ENCODE results near the gene CHRND. TPM values are rescaled to one million over a fixed set of nuclear protein-coding genes. Genes with fewer than 3 reads are reported as not detected.

CHRND gene
- total and polyA plus RNA-seq, 5 experiments from 2014 or later, result not detected

- ATAC-seq (no peak), DNase-seq (no peak)
- peak overlapping the region in 4 of 10 donors; percentile 9 to 90 (median 68) for H3K27ac Mint-ChIP-seq
- POLR2A ChIA-PET, result no interaction called here
- H3K9me3 Mint-ChIP-seq, result peaks cover 0 to 2% (median 0%) of the 10 kb centered on the region in 9 donors
- H3K36me3 Mint-ChIP-seq, result no peaks in the 10 kb centered on the region
- H3K27me3 Mint-ChIP-seq, result peaks cover 10 to 60% (median 40%) of the 10 kb centered on the region in 5 donors
- H3K4me1 Mint-ChIP-seq, result peaks cover 4 to 15% (median 5%) of the 10 kb centered on the region in 4 donors
- peak overlapping the region in 3 of 10 donors; percentile 19 to 70 (median 33) for H3K4me3 Mint-ChIP-seq
These were observed 24.1 kb upstream of the CHRND start for GRCh38 chr2:232501794-232502390.

- DNase-seq (peak in 5 of 10 donors; percentile 51 to 67 (median 58)), ATAC-seq (peak; percentile 52 to 72)
These were observed 23.4 kb upstream of the CHRND start for GRCh38 chr2:232502511-232502910.

GRCh38 chr2:232502911-232503808, 22.8 kb upstream of the CHRND start:
- H3K27me3 Mint-ChIP-seq, result peaks cover 10 to 65% (median 40%) of the 10 kb centered on the region in 5 donors
- H3K36me3 Mint-ChIP-seq, result no peaks in the 10 kb centered on the region
- DNase-seq (peak; percentile 13 to 80 (median 68)), ATAC-seq (peak; percentile 71 to 79)
- H3K4me3 Mint-ChIP-seq, result peak overlapping the region in 9 of 10 donors; percentile 19 to 89 (median 70)
- peak overlapping the region in 6 of 10 donors; percentile 74 to 94 (median 86) for H3K27ac Mint-ChIP-seq
- POLR2A ChIA-PET, result no interaction called here
- H3K4me1 Mint-ChIP-seq, result peaks cover 4 to 15% (median 5%) of the 10 kb centered on the region in 4 donors
- peaks cover 0 to 2% (median 0%) of the 10 kb centered on the region in 9 donors for H3K9me3 Mint-ChIP-seq

More at GRCh38 chr2:232502511-232502910, 23.4 kb upstream of the CHRND start:
- peaks cover 0 to 2% (median 0%) of the 10 kb centered on the region in 9 donors for H3K9me3 Mint-ChIP-seq
- peak overlapping the region in 9 of 10 donors; percentile 57 to 94 (median 85) for H3K27ac Mint-ChIP-seq
- peak overlapping the region; percentile 70 to 89 (median 78) for H3K4me3 Mint-ChIP-seq
- H3K4me1 Mint-ChIP-seq, result peaks cover 4 to 15% (median 5%) of the 10 kb centered on the region in 4 donors
- POLR2A ChIA-PET, result no interaction called here
- H3K27me3 Mint-ChIP-seq, result peaks cover 10 to 65% (median 40%) of the 10 kb centered on the region in 5 donors
- no peaks in the 10 kb centered on the region for H3K36me3 Mint-ChIP-seq

- peaks cover 10 to 65% (median 37%) of the 10 kb centered on the region in 5 donors for H3K27me3 Mint-ChIP-seq
- POLR2A ChIA-PET, result no interaction called here
These were observed 22.1 kb upstream of the CHRND start for GRCh38 chr2:232503809-232504323.

GRCh38 chr2:232504438-232504837, 21.5 kb upstream of the CHRND start:
- DNase-seq (no peak), ATAC-seq (no peak)
- Mint-ChIP-seq H3K27me3 (peaks cover 10 to 62% (median 37%) of the 10 kb centered on the region in 5 donors), H3K36me3 (no peaks in the 10 kb centered on the region), H3K9me3 (peaks cover 0 to 2% (median 0%) of the 10 kb centered on the region in 9 donors), H3K4me3 (peak overlapping the region in 6 of 10 donors; percentile 11 to 70 (median 54)), H3K27ac (peak overlapping the region in 6 of 10 donors; percentile 52 to 86 (median 78)), H3K4me1 (peaks cover 4 to 15% (median 5%) of the 10 kb centered on the region in 4 donors)
- POLR2A ChIA-PET, result no interaction called here

More at GRCh38 chr2:232503809-232504323, 22.1 kb upstream of the CHRND start:
- Mint-ChIP-seq H3K4me3 (peak overlapping the region; percentile 15 to 70 (median 56)), H3K4me1 (peaks cover 4 to 15% (median 5%) of the 10 kb centered on the region in 4 donors), H3K27ac (peak overlapping the region in 7 of 10 donors; percentile 36 to 84 (median 82)), H3K9me3 (peaks cover 0 to 2% (median 0%) of the 10 kb centered on the region in 9 donors), H3K36me3 (no peaks in the 10 kb centered on the region)
- DNase-seq, result peak in 1 of 10 donors; percentile 7
- no peak for ATAC-seq

- Mint-ChIP-seq H3K9me3 (peaks cover 0 to 2% (median 0%) of the 10 kb centered on the region in 9 donors), H3K4me1 (peaks cover 4 to 15% (median 5%) of the 10 kb centered on the region in 4 donors), H3K36me3 (no peaks in the 10 kb centered on the region), H3K4me3 (no peak overlapping the region), H3K27me3 (peaks cover 10 to 54% (median 25%) of the 10 kb centered on the region in 5 donors), H3K27ac (peak overlapping the region in 1 of 10 donors; percentile 48)
- ATAC-seq (no peak), DNase-seq (no peak)
- POLR2A ChIA-PET, result no interaction called here
These were observed 20.1 kb upstream of the CHRND start for GRCh38 chr2:232505856-232506255.

- H3K9me3 Mint-ChIP-seq, result peaks cover 0 to 2% (median 0%) of the 10 kb centered on the region in 9 donors
- DNase-seq (no peak), ATAC-seq (no peak)
- no peak overlapping the region for H3K27ac Mint-ChIP-seq
- POLR2A ChIA-PET, result no interaction called here
- no peaks in the 10 kb centered on the region for H3K36me3 Mint-ChIP-seq
- H3K4me1 Mint-ChIP-seq, result peaks cover 4 to 15% (median 5%) of the 10 kb centered on the region in 4 donors
- H3K27me3 Mint-ChIP-seq, result peaks cover 10 to 47% (median 24%) of the 10 kb centered on the region in 5 donors
- H3K4me3 Mint-ChIP-seq, result no peak overlapping the region
These were observed 19.3 kb upstream of the CHRND start for GRCh38 chr2:232506709-232507108.

- Mint-ChIP-seq H3K9me3 (no peaks in the 10 kb centered on the region), H3K36me3 (no peaks in the 10 kb centered on the region), H3K27me3 (peaks cover 5 to 45% (median 20%) of the 10 kb centered on the region in 5 donors), H3K4me3 (no peak overlapping the region), H3K27ac (peak overlapping the region in 1 of 10 donors; percentile 11), H3K4me1 (peaks cover 0 to 7% (median 0%) of the 10 kb centered on the region in 4 donors)
- POLR2A ChIA-PET, result no interaction called here
- DNase-seq (no peak), ATAC-seq (no peak)
These were observed 17.7 kb upstream of the CHRND start for GRCh38 chr2:232508251-232508650.

GRCh38 chr2:232511336-232511890, 14.5 kb upstream of the CHRND start:
- no peak overlapping the region for H3K4me3 Mint-ChIP-seq
- H3K27ac Mint-ChIP-seq, result no peak overlapping the region
- no peaks in the 10 kb centered on the region for H3K9me3 Mint-ChIP-seq
- H3K4me1 Mint-ChIP-seq, result no peaks in the 10 kb centered on the region
- peaks cover 1 to 34% (median 13%) of the 10 kb centered on the region in 5 donors for H3K27me3 Mint-ChIP-seq
- no peaks in the 10 kb centered on the region for H3K36me3 Mint-ChIP-seq
- POLR2A ChIA-PET, result interaction anchor here (0.5 kb wide), 1 partner anchor 410 kb away, joined by 5 read pairs; no protein-coding TSS in a partner anchor
- no peak for ATAC-seq
- no peak for DNase-seq

GRCh38 chr2:232512602-232513001, 13.4 kb upstream of the CHRND start:
- POLR2A ChIA-PET, result no interaction called here
- Mint-ChIP-seq H3K4me1 (no peaks in the 10 kb centered on the region), H3K9me3 (no peaks in the 10 kb centered on the region), H3K4me3 (no peak overlapping the region), H3K36me3 (no peaks in the 10 kb centered on the region), H3K27me3 (peaks cover 1 to 45% (median 15%) of the 10 kb centered on the region in 5 donors), H3K27ac (peak overlapping the region in 2 of 10 donors; percentile 38 to 79)
- DNase-seq, result no peak
- ATAC-seq, result no peak

GRCh38 chr2:232513353-232513752, 12.6 kb upstream of the CHRND start:
- POLR2A ChIA-PET, result no interaction called here
- Mint-ChIP-seq H3K36me3 (no peaks in the 10 kb centered on the region), H3K27me3 (peaks cover 1 to 48% (median 18%) of the 10 kb centered on the region in 5 donors), H3K4me1 (no peaks in the 10 kb centered on the region), H3K27ac (no peak overlapping the region), H3K9me3 (no peaks in the 10 kb centered on the region), H3K4me3 (no peak overlapping the region)
- ATAC-seq (no peak), DNase-seq (no peak)

GRCh38 chr2:232515639-232516038, 10.3 kb upstream of the CHRND start:
- Mint-ChIP-seq H3K27ac (no peak overlapping the region), H3K27me3 (peaks cover 6 to 49% (median 28%) of the 10 kb centered on the region in 5 donors), H3K36me3 (no peaks in the 10 kb centered on the region), H3K4me1 (no peaks in the 10 kb centered on the region), H3K4me3 (no peak overlapping the region), H3K9me3 (no peaks in the 10 kb centered on the region)
- POLR2A ChIA-PET, result no interaction called here
- no peak for DNase-seq
- no peak for ATAC-seq
